Panc1 (cell line): Measurements from ENCODE around the gene FOCAD. TPM values are rescaled to one million over a fixed set of nuclear protein-coding genes. Genes with fewer than 3 reads are reported as not detected.

Experiments used
- ATAC-seq: fragments of 200-7000 bp; cut with Tn5 transposase; 2 replicates; pipeline ENCODE4 v1.9.1; 2020; ENCODE audit warnings: mild to moderate bottlenecking, moderate library complexity
- BruUV-seq: library from RNA; stranded (reverse); fragments of 400-500 nt; replicated peaks from 2 replicates; lab custom pipeline; 2021; lab: Mats Ljungman, UMichigan
- CTCF ChIA-PET: fragments of 300-600 bp; sonication (Branson Sonifier 250); formaldehyde crosslinking; loops from one replicate; lab custom pipeline; 2022; ENCODE audit warnings: antibody characterized with exemption; lab: Charles Lee
- POLR2A ChIA-PET: fragments of 300-600 bp; sonication (Branson Sonifier 250); formaldehyde crosslinking; loops from one replicate; lab custom pipeline; 2022; ENCODE audit warnings: antibody characterized with exemption; lab: Charles Lee
- DNase-seq: peaks from one replicate; pipeline ENCODE4 v3.0.0-alpha.2; 2010; ENCODE audit warnings: low read depth, low spot score
- H3K27ac ChIP-seq: 2 replicates; pipeline ENCODE4 v1.5.1; 2011; ENCODE audit warnings: mild to moderate bottlenecking, low read length, inconsistent platforms
- H3K27me3 ChIP-seq: fragments of 200-500 bp; sonication (Bioruptor generic); 2 replicates; pipeline ENCODE4 v1.6.0; 2014; ENCODE audit warnings: low read length, inconsistent platforms; ENCODE audit not compliant: control insufficient read depth, insufficient read depth
- H3K36me3 ChIP-seq: fragments of 200-500 bp; sonication (Bioruptor generic); 2 replicates; pipeline ENCODE4 v1.5.1; 2014; ENCODE audit warnings: inconsistent platforms, mild to moderate bottlenecking, low read length, moderate library complexity; ENCODE audit not compliant: control insufficient read depth, insufficient read depth
- H3K4me1 ChIP-seq: 2 replicates; pipeline ENCODE4 v1.5.1; 2011; ENCODE audit warnings: inconsistent platforms, mild to moderate bottlenecking, low read length, moderate library complexity; ENCODE audit not compliant: control insufficient read depth, insufficient read depth
- H3K4me3 ChIP-seq, 2 experiments: 2 replicates each; pipeline ENCODE4 v1.5.1; 2011 to 2012; ENCODE audit warnings: low read depth in 2 of 2, low read length in 2 of 2, mild to moderate bottlenecking in 2 of 2, inconsistent platforms in 1 of 2, moderate library complexity in 1 of 2
- H3K9me3 ChIP-seq: fragments of 200-500 bp; sonication (Bioruptor generic); 2 replicates; pipeline ENCODE4 v1.5.1; 2014; ENCODE audit warnings: low read depth, mild to moderate bottlenecking, inconsistent platforms, low read length, moderate library complexity; ENCODE audit not compliant: control insufficient read depth, insufficient read depth
- POLR2AphosphoS5 ChIP-seq: IDR thresholded peaks from 2 replicates; pipeline ENCODE4 v1.6.1; 2012; ENCODE audit warnings: mild to moderate bottlenecking, low read depth, low read length, moderate library complexity
- REST ChIP-seq, 2 experiments: IDR thresholded peaks; 2 replicates each; pipeline ENCODE4 v1.6.1; 2011 to 2012; ENCODE audit warnings: low read depth in 2 of 2, control low read depth in 1 of 2, low read length in 1 of 2, mild to moderate bottlenecking in 1 of 2, moderate library complexity in 1 of 2; ENCODE audit not compliant: insufficient read depth in 1 of 2
- SIN3A ChIP-seq: IDR thresholded peaks from 2 replicates; pipeline ENCODE4 v1.6.1; 2012; ENCODE audit warnings: low read depth, mild to moderate bottlenecking, low read length, moderate library complexity, borderline replicate concordance; ENCODE audit not compliant: insufficient read depth
- TCF7L2 ChIP-seq: IDR thresholded peaks from 2 replicates; pipeline ENCODE4 v1.6.1; 2011; ENCODE audit warnings: mild to moderate bottlenecking, low read depth, low read length, inconsistent platforms
- in situ Hi-C: cut with HindIII; loops from 2 replicates; pipeline ENCODE4 v1.10.0; 2016; ENCODE audit warnings: low sequenced_read_pairs, low pct_unique_long_range_greater_than_20kb
- intact Hi-C: fragments of 100-400 bp; cut with micrococcal nuclease; formaldehyde crosslinking; loops from one replicate; pipeline ENCODE4 v1.10.0; 2022; ENCODE audit not compliant: unreplicated experiment
- total RNA-seq: library from RNA; stranded (reverse); gene quantifications from one replicate; pipeline ENCODE4 v1.2.1, GENCODE V29; 2021; ENCODE audit not compliant: unreplicated experiment
- TF ChIP-seq, protein P1 (sequence below): fragments of 450-650 bp; IDR thresholded peaks from 2 replicates; pipeline ENCODE4 v1.5.1; 2017; ENCODE audit warnings: mild to moderate bottlenecking

FOCAD gene
- total RNA-seq, 1 experiment from 2014 or later: 9.8 TPM

DNA sequence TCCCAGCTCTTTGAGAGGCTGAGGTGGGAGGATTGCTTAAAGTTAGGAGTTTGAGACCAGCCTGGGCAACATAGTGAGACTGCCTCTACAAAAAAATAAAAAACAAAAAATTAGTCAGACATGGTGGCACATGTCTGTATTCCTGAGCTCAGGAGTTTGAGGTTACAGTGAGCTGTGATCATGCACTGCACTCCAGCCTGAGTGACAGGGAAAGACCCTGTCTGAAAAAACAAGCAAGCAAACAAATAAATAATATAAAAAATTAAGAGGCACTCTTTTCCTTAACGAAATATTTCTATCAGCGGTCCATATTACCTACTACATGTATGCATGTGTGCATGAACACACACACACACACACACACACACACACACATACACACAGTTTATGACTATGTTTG is 20.9 kb upstream of the FOCAD start:
- no peak overlapping the region for H3K4me3 ChIP-seq
- DNase-seq: no peak
- ATAC-seq: no peak
- intact Hi-C loops (no loop called here), in situ Hi-C loops (no loop called here)
- POLR2A ChIA-PET: no interaction called here
- no peak for TF ChIP-seq REST (IDR thresholded peaks at IDR 0.05; ENCODE audit: insufficient read depth in 1 of 2, low read depth in 2 of 2, low read length in 1 of 2)
- no peak for TF ChIP-seq POLR2AphosphoS5
- TF ChIP-seq SIN3A: no peak
- TF ChIP-seq, protein P1, sequence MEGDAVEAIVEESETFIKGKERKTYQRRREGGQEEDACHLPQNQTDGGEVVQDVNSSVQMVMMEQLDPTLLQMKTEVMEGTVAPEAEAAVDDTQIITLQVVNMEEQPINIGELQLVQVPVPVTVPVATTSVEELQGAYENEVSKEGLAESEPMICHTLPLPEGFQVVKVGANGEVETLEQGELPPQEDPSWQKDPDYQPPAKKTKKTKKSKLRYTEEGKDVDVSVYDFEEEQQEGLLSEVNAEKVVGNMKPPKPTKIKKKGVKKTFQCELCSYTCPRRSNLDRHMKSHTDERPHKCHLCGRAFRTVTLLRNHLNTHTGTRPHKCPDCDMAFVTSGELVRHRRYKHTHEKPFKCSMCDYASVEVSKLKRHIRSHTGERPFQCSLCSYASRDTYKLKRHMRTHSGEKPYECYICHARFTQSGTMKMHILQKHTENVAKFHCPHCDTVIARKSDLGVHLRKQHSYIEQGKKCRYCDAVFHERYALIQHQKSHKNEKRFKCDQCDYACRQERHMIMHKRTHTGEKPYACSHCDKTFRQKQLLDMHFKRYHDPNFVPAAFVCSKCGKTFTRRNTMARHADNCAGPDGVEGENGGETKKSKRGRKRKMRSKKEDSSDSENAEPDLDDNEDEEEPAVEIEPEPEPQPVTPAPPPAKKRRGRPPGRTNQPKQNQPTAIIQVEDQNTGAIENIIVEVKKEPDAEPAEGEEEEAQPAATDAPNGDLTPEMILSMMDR: no peak
- no peak for TF ChIP-seq TCF7L2
- H3K9me3 ChIP-seq: no peaks in the 10 kb centered on the region
- CTCF ChIA-PET: no interaction called here
- H3K27me3 ChIP-seq: no peaks in the 10 kb centered on the region
- BruUV-seq: no TSS peak
- no peak overlapping the region for H3K27ac ChIP-seq
- no peaks in the 10 kb centered on the region for H3K4me1 ChIP-seq
- H3K36me3 ChIP-seq: no peaks in the 10 kb centered on the region

GRCh38 chr9:20664501-20664900 is 19.6 kb upstream of the FOCAD start:
- POLR2A ChIA-PET: no interaction called here
- intact Hi-C loops: no loop called here
- H3K27ac ChIP-seq: no peak overlapping the region
- H3K4me3 ChIP-seq: no peak overlapping the region
- no peaks in the 10 kb centered on the region for H3K9me3 ChIP-seq
- H3K36me3 ChIP-seq: no peaks in the 10 kb centered on the region
- DNase-seq (no peak), ATAC-seq (no peak)
- TF ChIP-seq SIN3A (no peak), REST (IDR thresholded peaks at IDR 0.05; ENCODE audit: insufficient read depth in 1 of 2, low read depth in 2 of 2, low read length in 1 of 2) (no peak), POLR2AphosphoS5 (no peak), TCF7L2 (no peak)
- TF ChIP-seq, protein P1: no peak
- H3K4me1 ChIP-seq: no peaks in the 10 kb centered on the region
- BruUV-seq: no TSS peak
- in situ Hi-C loops: no loop called here
- CTCF ChIA-PET: no interaction called here
- no peaks in the 10 kb centered on the region for H3K27me3 ChIP-seq
